GM12873 (cell line): ENCODE data around the gene CEP44.

ENCODE experiments used
- TF ChIP-seq, protein P1 (sequence below): IDR thresholded peaks from 2 replicates; pipeline ENCODE4 v1.5.1; 2012; ENCODE audit warnings: low read depth, mild to moderate bottlenecking, moderate library complexity, low read length, control low read depth; ENCODE audit not compliant: insufficient read depth; ENCODE audit errors: missing control alignments

The CEP44 gene

DNA sequence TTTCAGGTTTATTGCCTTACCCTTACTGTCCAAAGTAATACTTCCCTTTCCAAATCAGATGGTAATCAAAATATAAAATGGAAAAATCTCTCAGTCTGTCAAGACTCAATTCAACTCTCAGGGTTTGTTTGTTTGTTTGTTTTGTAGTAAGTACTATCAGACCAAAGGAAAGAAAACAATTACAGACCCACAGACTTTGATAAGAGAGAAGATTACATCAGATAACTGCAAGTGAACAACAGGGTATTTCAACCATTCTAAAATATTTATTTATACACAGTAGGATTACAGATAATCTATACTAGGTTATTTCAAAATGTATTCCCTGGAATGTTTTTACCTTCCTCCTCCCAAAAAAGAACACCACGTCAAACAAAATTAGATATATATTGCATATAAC, 29.1 kb upstream of the CEP44 start:
- TF ChIP-seq, protein P1, sequence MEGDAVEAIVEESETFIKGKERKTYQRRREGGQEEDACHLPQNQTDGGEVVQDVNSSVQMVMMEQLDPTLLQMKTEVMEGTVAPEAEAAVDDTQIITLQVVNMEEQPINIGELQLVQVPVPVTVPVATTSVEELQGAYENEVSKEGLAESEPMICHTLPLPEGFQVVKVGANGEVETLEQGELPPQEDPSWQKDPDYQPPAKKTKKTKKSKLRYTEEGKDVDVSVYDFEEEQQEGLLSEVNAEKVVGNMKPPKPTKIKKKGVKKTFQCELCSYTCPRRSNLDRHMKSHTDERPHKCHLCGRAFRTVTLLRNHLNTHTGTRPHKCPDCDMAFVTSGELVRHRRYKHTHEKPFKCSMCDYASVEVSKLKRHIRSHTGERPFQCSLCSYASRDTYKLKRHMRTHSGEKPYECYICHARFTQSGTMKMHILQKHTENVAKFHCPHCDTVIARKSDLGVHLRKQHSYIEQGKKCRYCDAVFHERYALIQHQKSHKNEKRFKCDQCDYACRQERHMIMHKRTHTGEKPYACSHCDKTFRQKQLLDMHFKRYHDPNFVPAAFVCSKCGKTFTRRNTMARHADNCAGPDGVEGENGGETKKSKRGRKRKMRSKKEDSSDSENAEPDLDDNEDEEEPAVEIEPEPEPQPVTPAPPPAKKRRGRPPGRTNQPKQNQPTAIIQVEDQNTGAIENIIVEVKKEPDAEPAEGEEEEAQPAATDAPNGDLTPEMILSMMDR: no peak

DNA sequence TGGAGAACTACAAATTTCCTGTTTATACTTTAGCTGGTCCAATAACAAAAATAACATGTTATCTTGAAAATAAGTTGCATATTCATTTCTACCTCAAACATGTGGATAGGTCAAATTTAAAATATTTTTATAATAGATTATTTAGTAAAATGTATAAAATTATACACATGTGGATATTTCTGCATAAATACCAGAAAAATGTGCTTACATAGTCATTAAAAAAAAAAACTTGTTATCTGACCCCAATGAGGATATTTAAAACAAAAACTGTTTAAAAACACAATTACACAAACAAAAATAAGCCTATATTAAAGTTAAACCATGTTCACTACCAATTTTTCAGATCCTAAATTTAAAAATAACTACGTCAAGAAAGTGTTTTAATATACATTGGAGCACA, 28.3 kb upstream of the CEP44 start:
- TF ChIP-seq, protein P1: no peak

DNA sequence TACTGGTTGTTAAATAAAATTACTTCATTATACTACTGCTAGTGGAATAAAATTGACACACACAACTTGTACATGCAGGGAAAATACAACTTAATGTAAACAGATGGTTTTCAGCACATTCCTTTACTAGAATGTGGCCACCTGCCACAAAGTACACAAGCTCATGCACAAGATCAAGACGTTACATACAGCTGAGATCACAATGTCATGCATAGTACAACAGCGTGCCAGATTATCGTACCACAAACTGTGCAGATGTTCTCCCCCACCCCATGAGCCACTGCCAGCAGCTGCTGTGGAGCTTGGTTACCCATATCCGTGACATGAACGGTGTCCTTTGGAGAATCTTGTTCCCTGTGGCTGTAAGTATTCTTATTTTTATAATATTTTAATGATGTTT, 27.9 kb upstream of the CEP44 start:
- TF ChIP-seq, protein P1: no peak

DNA sequence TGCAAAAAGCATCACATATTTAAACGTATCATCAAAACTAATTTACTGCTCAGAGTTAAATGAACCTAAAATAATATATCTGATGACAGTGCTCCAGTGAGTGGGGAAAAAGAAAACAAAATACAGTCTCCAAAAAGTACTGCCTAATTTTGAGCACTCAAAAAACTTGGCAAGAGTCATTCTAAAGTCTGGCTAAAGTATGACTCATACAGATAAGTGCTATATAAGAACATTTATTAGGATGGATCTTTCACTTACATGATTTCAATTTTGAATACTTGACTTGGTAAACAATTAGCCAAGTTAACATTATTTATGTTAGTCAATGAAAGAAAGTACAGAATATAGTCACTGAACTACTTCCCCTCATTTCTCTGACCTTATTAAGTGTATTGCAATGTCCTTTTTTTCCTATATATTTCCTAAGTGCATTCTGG, 27.4 kb upstream of the CEP44 start:
- TF ChIP-seq, protein P1: no peak

DNA sequence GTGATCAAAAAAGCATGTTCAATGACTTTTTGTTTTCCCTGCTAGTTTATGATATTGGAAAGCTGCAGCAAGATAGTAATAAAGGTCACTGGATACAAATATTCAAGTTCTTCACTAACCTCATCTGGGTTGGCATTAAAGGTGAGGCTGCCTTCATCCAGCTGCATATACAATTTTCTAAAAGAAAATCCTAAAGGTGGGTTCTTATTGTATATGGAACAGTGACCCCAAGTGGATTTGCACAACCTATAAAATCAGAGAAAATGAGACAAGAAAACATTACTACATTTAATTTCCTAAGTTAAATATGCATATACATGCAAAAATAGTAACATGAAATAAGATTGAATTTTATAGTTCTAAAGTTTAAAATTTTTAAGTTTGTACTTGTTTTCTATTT, 24.1 kb upstream of the CEP44 start:
- TF ChIP-seq, protein P1: no peak

DNA sequence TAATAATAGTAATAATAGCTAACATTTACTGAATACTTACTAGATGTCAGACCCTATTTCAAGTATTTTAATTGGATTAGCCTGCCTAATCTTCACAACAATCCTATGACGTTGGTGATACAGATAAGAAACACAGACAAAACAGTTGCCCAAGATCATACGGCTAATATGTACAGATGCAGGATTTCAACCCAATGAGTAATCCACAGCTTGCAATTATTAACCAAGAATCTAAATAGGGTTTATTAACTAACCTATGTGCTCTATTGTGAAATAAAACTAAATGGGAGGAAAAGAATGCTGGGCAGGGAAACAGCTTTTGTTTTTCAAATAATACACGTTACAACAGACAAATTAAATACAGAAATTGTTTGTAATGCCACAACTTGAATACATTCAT, 23.6 kb upstream of the CEP44 start:
- TF ChIP-seq, protein P1: no peak

DNA sequence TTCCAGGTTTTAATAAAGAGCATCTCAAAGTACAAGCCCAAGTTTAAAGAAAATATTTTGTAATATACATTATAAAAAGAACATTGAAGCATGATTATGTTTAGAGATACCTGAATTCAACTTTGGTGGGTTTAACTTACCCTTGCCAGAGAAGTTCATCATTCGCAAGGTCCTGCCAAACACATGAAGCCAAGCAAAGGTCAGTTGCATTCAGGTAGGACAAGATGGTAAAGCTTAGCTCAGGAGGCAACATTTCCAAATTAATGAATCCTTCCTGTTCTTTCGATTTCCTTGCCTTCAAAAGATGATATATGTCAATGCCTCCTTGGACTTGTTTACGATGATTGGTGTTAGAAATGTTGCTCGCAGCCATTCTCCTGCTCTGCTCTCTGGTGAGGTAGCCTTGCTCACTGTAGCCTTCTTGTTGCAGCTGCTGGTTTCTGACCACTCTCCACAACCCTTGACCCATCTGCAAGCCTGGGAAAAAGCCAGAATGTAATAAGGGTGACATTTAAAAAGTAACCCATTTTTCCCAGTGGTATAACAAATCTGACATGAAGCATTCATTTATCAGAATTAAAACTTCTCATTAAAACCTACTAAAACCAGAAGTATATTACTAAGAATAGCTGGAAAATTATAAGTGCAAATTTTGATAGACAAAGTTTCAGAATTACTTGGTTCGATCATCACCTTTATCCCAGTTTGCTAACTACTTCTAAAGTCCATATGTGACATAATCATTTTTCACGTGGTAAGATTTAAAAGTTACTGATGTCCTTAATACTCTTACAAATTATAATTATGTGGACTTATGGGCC, 20.9 kb upstream of the CEP44 start:
- TF ChIP-seq, protein P1: no peak
